SU-DHL-6 (cell line): Measurements from ENCODE around the gene RSPO3.

Experiments
- H2AFZ ChIP-seq: fragments of 200-600 bp; sonication (generic); 2 replicates; pipeline ENCODE4 v1.6.1; 2014; ENCODE audit warnings: low read depth, mild to moderate bottlenecking, moderate library complexity, mixed read lengths, antibody characterized with exemption, low read length; ENCODE audit not compliant: severe bottlenecking
- H3F3A ChIP-seq: fragments of 200-600 bp; shearing (Covaris generic); 2 replicates; pipeline ENCODE4 v1.6.0; 2016; ENCODE audit warnings: antibody characterized with exemption, mild to moderate bottlenecking; ENCODE audit not compliant: insufficient read depth
- H3K27ac ChIP-seq: fragments of 200-600 bp; sonication (generic); 2 replicates; pipeline ENCODE4 v1.5.1; 2016; ENCODE audit warnings: low read depth, mild to moderate bottlenecking, low read length, moderate library complexity, mixed read lengths
- H3K27me3 ChIP-seq: fragments of 200-600 bp; sonication (generic), shearing (Covaris generic); 2 replicates; pipeline ENCODE4 v1.6.0; 2014; ENCODE audit warnings: mild to moderate bottlenecking, low read length
- H3K36me3 ChIP-seq: fragments of 200-600 bp; sonication (generic); 2 replicates; pipeline ENCODE4 v1.6.1; 2014; ENCODE audit warnings: mild to moderate bottlenecking, low read length, mixed read lengths
- H3K4me2 ChIP-seq: fragments of 300-600, 200-600 bp; shearing (Covaris generic), sonication (generic); 2 replicates; pipeline ENCODE4 v1.6.0; 2014; ENCODE audit warnings: low read length, low read depth, mild to moderate bottlenecking; ENCODE audit not compliant: poor library complexity, severe bottlenecking
- H3K4me3 ChIP-seq: fragments of 200-600 bp; sonication (generic); 2 replicates; pipeline ENCODE4 v1.5.1; 2014; ENCODE audit warnings: antibody characterized with exemption, low read length, mild to moderate bottlenecking, mixed read lengths; ENCODE audit not compliant: insufficient read depth, poor library complexity, severe bottlenecking
- H3K79me2 ChIP-seq: fragments of 200-600 bp; sonication (generic); 2 replicates; pipeline ENCODE4 v1.6.1; 2014; ENCODE audit warnings: mild to moderate bottlenecking, low read length, moderate library complexity; ENCODE audit not compliant: insufficient read depth
- H3K9ac ChIP-seq: fragments of 200-600 bp; sonication (generic); 2 replicates; pipeline ENCODE4 v1.7.0; 2014; ENCODE audit warnings: mild to moderate bottlenecking, low read length
- H3K9me2 ChIP-seq: fragments of 200-600 bp; sonication (generic); replicated peaks from 2 replicates; pipeline ENCODE4 v1.6.1; 2014; ENCODE audit warnings: low read length; ENCODE audit not compliant: insufficient read depth
- H3K9me3 ChIP-seq: fragments of 200-600 bp; sonication (generic); 2 replicates; pipeline ENCODE4 v1.6.1; 2014; ENCODE audit warnings: low read length, mixed read lengths; ENCODE audit not compliant: insufficient read depth
- H4K20me1 ChIP-seq: fragments of 200-600 bp; sonication (generic); 2 replicates; pipeline ENCODE4 v1.6.1; 2014; ENCODE audit warnings: low read depth, mild to moderate bottlenecking, antibody characterized with exemption, low read length, moderate library complexity, mixed read lengths
- CTCF ChIP-seq: fragments of 200-600 bp; sonication (generic); IDR thresholded peaks from one replicate; pipeline ENCODE4 v1.5.1; 2017; ENCODE audit warnings: antibody characterized with exemption, mild to moderate bottlenecking, low read length, moderate library complexity; ENCODE audit not compliant: insufficient read depth, poor library complexity, severe bottlenecking
- EZH2phosphoT487 ChIP-seq: fragments of 200-600 bp; sonication (generic), shearing (Covaris generic); conservative IDR thresholded peaks from 2 replicates; pipeline ENCODE4 v1.6.1; 2018; ENCODE audit warnings: mild to moderate bottlenecking, antibody characterized with exemption, low read length, moderate library complexity, mixed read lengths

Gene RSPO3

DNA sequence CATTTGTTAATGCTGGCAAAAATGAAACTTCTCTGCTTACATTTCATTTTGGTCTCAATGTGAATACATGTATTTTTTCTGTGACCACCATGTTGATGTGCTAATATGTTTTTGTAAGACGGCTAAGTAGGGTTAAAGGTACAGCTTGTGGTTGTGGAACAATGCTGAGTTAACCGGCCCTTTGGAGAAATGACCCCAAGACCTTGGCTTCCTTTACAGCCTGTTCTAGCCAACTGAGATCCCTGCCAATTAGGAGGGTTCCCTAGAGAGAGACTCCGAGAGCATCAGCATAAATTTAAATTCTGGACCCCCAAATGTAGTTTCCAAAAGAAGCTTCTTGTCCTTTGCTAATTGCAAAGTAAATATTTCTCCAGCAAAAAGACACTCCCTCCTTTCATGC lies 44.4 kb downstream of the RSPO3 start:
- no peak overlapping the region for H3K4me3 ChIP-seq
- no peaks in the 10 kb centered on the region for H3K9me2 ChIP-seq
- H3K4me2 ChIP-seq, result no peak overlapping the region
- no peak overlapping the region for H3K9ac ChIP-seq
- H3F3A ChIP-seq, result no peaks in the 10 kb centered on the region
- TF ChIP-seq CTCF, result no peak
- TF ChIP-seq EZH2phosphoT487, result no peak
- H3K27ac ChIP-seq, result no peak overlapping the region
- no peaks in the 10 kb centered on the region for H3K36me3 ChIP-seq
- H2AFZ ChIP-seq, result no peak overlapping the region
- H3K9me3 ChIP-seq, result no peaks in the 10 kb centered on the region
- no peaks in the 10 kb centered on the region for H3K79me2 ChIP-seq
- no peaks in the 10 kb centered on the region for H4K20me1 ChIP-seq
- no peaks in the 10 kb centered on the region for H3K27me3 ChIP-seq

DNA sequence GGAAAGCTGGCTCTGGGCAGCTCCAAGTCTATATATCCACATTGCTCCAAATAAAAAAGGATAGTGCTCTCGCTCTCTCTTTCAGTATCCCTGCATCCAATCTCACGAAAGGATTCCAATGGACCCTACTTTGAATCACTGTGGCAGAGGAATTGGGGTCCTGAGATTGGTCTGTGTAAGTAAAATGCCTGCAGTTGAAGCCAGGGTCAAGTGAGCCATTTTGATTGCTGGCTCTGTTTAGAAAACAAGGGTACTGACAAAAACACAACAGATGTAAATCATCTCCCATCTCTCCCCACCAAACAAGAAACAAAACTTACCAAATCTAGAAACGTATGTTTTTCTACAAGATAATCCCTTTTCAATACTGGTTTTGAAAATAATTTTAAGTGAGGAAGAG lies 45.6 kb downstream of the RSPO3 start:
- Histone ChIP-seq H3F3A (no peaks in the 10 kb centered on the region), H3K79me2 (no peaks in the 10 kb centered on the region), H3K4me2 (no peak overlapping the region), H3K4me3 (no peak overlapping the region), H3K9me3 (no peaks in the 10 kb centered on the region), H2AFZ (no peak overlapping the region), H3K9ac (no peak overlapping the region), H3K36me3 (no peaks in the 10 kb centered on the region), H3K27ac (no peak overlapping the region), H3K9me2 (no peaks in the 10 kb centered on the region), H4K20me1 (no peaks in the 10 kb centered on the region), H3K27me3 (no peaks in the 10 kb centered on the region)
- TF ChIP-seq CTCF, result no peak
- no peak for TF ChIP-seq EZH2phosphoT487

- Histone ChIP-seq H2AFZ (no peak overlapping the region), H3K9me2 (no peaks in the 10 kb centered on the region), H4K20me1 (no peaks in the 10 kb centered on the region), H3K9me3 (no peaks in the 10 kb centered on the region), H3F3A (no peaks in the 10 kb centered on the region), H3K27ac (no peak overlapping the region), H3K4me2 (no peak overlapping the region), H3K27me3 (no peaks in the 10 kb centered on the region), H3K79me2 (no peaks in the 10 kb centered on the region), H3K9ac (no peak overlapping the region), H3K4me3 (no peak overlapping the region), H3K36me3 (no peaks in the 10 kb centered on the region)
- TF ChIP-seq EZH2phosphoT487, result no peak
- no peak for TF ChIP-seq CTCF
Observed at GRCh38 chr6:127164565-127164964, 46.1 kb downstream of the RSPO3 start.
